Stimulated activated CD4-positive, alpha-beta T cell treated with anti-CD3 and anti-CD28 coated beads, Interleukin-1b, Interleukin-23, amount 100 ng/mL, for 24 hours (primary cell): ENCODE measurements around the gene SLC9A3.
"Not testable (repeated sequence)": the region's sequence is repeated elsewhere in the genome, so short reads cannot be mapped to it uniquely, and the experiment has no call there.

Source experiments
- DNase-seq, 4 experiments: peaks; one replicate each; pipeline ENCODE4 v3.0.0-alpha.2; 2020; ENCODE audit warnings: low read depth in 4 of 4, low spot score in 1 of 4

The SLC9A3 gene

GRCh38 chr5:524234-524972 is at the start of gene SLC9A3:
TSS of gene SLC9A3 (minus strand) at chr5:524449.
- DNase-seq, result no peak

GRCh38 chr5:573976-574375 is 49.7 kb upstream of the SLC9A3 start:
- DNase-seq, result no peak

- no peak for DNase-seq
These were observed 49.0 kb upstream of the SLC9A3 start for GRCh38 chr5:573206-573605.

DNA sequence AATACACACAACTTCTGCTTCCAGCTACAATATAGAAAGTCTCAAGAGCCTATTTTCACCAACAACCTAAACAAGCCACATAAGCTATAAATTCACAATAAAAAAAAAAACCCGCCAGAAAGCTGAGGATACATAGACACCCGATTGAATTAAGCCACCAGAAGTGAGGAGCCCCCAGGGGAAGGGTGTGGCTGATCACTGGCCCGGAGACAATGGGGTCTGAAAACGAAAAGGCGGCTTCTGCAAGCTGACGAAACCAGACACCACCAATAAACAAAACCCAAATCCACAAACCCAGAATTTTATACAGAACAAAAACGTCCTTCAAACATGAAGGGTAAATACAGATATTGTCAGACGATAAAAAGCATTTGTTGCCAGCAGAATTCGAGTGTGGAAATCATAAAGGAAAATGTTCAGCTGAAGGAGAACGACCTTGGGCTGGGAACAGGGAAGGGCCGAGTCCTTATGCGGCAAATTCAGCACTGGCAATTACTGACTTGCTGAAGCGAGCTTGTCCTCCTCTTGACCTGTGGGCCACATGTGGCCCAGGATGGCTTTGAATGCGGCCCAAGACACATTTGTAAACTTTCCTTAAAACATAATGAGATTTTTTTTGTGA is 48.3 kb upstream of the SLC9A3 start:
- DNase-seq, result no peak

- no peak for DNase-seq
These were observed 47.5 kb upstream of the SLC9A3 start for GRCh38 chr5:571791-572190.

- DNase-seq, result no peak
These were observed 46.6 kb upstream of the SLC9A3 start for GRCh38 chr5:570886-571285.

- DNase-seq, result no peak
These were observed 46.2 kb upstream of the SLC9A3 start for GRCh38 chr5:570446-570845.

GRCh38 chr5:569868-570361 is 45.7 kb upstream of the SLC9A3 start:
- DNase-seq, result no peak

GRCh38 chr5:569358-569867 is 45.2 kb upstream of the SLC9A3 start:
- no peak for DNase-seq

DNA sequence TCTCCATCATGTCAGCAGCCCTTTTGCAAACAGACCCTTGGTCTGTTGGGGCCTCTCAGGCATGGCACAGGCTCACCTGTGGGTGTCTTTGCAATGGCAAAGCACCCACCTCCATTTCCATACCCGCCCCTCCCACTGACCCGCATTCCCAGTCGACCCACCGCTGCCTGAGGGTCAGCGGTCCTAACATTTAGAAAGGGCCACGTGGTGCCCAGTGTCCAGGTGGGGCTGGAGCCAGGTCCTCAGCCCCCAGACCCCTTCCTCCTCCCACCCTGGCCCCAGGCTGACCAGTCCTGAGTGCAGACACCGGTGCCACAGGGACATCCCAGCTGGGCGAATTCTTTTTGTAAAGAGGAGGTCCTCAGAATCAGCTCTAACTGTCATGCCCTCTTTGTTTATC is 44.6 kb upstream of the SLC9A3 start:
- DNase-seq, result no peak

GRCh38 chr5:568061-568781 is 44.0 kb upstream of the SLC9A3 start:
- no peak for DNase-seq

DNA sequence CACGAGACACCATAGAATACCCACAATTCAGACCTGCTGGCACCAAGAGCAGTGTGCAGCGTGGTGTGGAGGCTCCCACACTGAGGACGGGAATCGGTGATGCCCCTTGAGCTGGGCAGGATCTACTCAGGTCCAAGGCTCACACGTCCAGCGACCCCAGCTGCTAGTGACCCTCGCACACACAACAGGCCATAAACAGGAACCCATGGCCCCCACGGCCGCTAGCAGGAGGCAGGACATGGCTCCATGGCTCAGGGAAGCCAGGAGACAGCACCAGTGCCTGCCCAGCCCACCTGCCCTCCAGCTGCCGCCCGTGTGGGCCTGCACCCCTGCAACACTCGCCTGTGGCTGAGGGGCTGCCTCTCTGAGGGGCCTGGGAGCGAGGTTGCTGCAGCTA is 43.4 kb upstream of the SLC9A3 start:
- DNase-seq, result no peak

DNA sequence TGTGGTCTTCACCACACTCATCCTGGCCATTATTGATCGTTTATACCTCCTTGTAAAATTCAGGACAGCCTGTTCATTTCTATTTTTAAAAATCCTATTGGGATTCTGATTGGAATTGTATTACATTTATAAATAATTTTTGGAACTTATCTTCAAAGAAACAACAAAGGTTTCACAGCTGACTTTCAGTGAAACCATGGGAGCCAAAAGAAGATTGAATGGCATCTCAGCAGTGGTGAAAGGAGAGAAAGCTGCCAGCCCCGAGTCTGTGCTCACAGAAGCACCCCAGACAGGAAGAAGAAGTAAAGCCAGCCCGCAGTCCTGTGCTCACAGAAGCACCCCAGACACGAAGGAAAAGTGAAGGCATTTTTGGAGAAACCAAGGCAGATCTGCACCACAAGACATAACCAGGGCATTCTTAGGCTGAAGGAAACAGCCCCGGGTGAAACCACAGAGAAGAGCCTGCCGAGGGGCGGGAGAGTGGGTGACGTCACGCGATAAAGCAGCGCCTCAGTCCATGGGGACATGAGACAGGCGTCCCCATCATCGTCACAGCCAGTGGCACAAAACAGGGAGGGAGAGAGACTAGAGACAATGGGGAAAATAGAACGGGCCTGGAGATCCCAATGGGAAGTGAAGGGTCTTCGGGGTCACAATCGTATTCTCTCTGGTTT is 42.5 kb upstream of the SLC9A3 start:
- DNase-seq, result no peak

- no peak for DNase-seq
These were observed 41.7 kb upstream of the SLC9A3 start for GRCh38 chr5:565782-566440.

DNA sequence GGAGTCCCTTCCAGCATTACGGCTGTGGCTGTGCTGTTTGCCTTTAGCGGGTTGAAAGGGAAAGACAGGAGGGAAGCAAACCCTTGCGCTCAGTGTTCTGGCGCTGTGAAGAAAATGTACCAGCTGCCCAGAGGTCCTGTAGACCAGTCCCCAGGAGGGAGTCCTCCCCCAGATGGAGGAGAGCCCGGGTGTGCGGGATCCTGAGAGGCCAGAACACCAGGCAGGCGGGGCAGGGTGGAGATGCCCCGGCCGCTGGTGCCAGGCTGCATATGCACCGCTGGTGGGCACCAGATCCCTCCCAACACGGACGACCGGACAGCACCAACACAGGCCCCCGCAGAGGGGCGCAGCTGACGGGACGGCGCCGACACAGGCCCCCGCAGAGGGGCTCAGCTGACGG is 37.2 kb upstream of the SLC9A3 start:
- DNase-seq, result no peak

- no peak for DNase-seq
These were observed 36.5 kb upstream of the SLC9A3 start for GRCh38 chr5:560792-561166.

GRCh38 chr5:558871-559503 is 34.7 kb upstream of the SLC9A3 start:
- DNase-seq, result no peak

GRCh38 chr5:558326-558725 is 34.1 kb upstream of the SLC9A3 start:
- no peak for DNase-seq

DNA sequence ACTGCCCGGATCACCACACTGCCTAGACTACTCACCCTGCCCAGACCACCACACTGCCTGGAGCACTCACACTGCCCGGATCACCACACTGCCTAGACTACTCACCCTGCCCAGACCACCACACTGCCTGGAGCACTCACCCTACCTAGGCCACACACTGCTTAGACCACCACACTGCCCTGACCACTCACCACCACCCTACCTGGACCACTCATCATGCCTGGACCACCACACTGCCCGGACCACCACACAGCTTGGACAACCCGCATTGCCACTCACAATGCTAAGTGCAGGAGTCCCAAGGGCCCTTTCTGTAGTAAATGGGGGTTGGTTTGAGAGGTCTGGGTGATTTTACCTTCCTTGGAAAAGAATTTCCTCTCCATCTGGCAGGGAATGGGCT is 33.7 kb upstream of the SLC9A3 start:
- not testable (repeated sequence) for DNase-seq

DNA sequence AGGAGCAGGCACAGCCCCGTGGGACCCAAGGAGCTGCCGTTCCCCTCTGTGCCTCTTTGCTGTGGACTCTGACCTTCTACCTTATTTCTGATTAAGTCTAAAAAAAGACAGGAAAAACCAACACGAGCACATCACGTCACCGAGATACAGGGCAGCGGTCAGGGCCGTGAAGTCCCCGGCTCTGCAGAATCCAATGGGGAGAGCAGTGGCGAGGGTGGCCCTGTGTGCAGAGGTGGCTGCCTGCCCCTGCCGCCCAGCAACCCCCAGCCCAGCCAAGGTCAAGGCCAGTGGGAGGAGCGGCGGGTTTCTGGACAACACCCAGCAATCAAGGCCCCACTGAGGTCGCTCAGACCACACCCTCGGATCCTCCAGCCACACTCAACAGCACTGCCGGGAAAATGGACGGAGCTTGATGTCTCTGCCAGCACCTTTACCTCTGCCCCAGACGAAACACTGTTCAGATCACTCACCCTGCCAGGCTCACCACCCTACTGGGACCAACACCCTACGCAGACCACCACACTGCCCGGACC is 32.7 kb upstream of the SLC9A3 start:
- DNase-seq, result no peak
